HG03196 (cell line): ENCODE measurements around the gene WDR93.

Experiments used
- ATAC-seq: cut with Tn5 transposase; IDR thresholded peaks from one replicate; pipeline ENCODE4 v1.9.1; 2021; ENCODE audit not compliant: unreplicated experiment

Gene WDR93

DNA sequence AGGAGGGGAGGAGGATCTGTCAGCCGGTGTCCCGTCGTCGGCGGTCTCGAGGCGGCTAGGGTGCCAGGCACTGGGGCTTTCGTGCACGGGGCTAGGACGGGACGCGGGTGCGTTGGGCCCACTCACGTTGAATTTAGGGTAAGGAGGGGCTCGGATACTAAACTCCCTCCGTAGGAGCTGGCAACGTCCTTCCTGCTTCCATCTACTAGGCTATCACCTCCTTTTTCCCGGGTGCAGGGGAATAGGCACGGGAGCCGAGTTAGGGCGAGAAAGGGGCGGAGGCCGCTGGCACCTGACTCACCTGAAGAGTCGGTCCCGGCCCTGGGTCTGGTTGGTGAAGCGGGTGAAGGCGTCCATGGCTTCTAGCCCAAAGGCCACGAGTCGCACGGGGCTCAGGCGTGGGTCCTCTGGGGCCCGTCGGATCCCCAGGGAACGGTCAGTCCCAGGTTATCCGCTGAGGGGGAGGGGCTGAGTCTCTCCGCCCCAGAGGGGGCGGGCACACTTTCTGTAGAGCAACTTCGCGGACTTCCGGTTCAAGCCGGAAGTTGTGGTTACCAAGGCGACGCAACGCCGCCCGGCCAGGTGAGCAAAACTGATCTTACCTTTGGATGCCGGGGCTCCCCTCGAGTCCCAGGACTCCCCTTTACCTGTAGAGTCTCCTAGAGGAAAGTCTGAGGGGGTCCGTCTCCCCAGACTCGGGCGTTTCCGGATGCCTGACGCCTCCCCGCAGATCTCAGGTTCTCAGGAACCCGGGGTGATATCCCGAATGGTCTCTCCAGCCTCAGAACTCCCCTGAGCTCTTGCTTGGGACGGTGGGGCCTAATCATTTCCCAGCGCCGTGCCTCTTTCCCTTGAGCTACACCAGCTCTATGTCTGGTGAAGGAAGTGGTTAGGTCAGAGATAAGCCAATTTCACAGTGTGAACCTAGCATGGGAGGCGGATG lies at the start of gene WDR93, which contains the start of gene PEX11A:
WDR93 (plus strand) TSS at position 536 of the 943 bp plus-strand sequence. CDS start 10,936 bp downstream, outside the sequence.
PEX11A (minus strand) TSS at position 479 of the 943 bp plus-strand sequence; CDS start at position 357, 122 bp downstream.
- ATAC-seq = peak; percentile 84

DNA sequence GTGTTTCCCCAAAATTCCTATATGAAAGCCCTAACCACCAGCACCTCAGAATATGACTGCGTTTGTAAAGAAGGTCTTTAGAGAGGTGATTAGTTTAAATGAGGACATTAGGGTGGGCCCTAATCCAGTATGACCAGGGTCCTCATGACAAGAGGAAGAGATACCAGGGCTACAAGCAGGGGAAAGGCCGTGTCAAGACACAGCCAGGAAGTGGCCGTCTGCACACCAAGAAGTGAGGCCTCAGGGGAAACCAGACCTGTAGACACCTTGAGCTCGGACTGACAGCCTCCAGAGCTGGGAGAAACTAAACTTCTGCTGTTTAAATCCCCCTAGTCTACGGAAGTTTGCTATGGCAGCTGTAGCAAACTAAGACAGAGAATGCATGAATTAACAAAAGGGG lies 49.6 kb upstream of the WDR93 start:
- no peak for ATAC-seq

DNA sequence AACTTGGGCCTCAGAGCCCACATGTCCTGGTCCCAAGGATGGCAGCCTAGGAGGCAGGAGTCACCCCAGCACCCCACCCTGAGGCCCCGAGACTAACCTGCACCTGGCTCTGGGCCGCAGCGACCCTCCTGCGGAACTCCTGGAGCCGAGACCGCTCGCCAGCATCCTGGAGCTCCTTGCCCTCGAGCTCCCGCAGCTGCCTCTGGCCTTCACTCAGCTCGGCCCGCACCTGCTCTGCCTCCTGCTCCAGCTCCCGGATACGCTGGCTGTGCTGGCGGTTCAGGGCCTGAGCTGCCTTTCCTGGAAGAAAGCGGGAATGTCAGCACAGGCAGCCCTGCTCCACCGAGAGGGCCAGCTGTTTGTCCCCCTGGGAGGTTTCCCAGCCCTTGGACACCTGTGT lies 48.5 kb upstream of the WDR93 start:
- ATAC-seq = no peak

DNA sequence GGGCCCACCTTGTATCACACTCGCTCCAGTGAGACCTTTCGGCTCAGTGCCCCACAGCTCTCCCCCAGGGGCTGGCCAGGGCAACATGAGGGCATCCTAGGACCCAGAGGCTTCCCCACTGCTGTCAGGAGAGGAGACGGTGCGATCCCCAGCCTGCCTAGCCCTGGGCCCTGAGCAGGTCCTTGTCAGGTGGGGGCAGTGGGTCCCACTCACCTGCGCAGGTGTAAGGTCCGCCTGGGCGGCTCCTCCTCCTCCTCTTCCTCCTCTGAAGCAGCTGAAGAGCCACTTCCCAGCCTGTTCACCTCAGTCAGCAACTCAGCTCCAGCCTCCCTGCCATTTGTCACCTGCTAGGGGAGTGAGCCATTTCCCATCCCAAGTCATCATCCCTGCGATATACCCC lies 44.9 kb upstream of the WDR93 start:
- no peak for ATAC-seq

DNA sequence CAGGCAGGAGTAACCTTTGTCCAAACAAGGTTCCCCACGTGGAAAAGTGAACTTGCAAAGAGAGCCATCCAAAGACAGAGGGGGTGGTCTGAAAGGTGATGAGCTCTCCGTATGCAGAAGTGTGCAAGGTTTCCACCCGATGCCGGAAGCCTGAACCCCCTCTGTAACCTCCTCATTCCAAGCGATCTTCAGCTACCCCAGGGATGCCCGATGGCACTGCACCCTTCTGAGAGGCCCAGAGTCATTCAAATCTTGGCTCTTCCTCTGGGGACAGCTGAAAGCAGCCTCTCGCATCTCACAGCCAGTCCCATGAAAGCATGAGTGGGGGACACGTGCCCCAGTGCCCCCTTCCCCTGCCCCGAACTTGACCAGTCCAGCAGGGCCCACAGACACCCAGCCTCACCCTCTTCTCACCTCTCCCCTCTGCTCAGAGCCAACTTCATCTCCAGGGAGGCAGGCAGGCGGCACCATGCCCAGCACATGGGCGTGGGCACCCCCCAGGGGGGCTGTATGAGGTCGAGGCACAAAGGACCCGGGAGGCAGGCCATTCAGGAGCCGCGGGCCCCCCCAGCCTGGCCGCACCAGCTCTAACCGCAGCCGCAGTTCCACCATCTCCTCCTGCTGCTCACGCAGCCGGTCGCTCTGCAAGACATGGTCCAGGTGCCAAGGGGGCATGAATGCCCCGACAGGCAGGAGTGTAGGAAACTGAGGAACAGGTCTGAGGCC lies 44.0 kb upstream of the WDR93 start:
- ATAC-seq = no peak

DNA sequence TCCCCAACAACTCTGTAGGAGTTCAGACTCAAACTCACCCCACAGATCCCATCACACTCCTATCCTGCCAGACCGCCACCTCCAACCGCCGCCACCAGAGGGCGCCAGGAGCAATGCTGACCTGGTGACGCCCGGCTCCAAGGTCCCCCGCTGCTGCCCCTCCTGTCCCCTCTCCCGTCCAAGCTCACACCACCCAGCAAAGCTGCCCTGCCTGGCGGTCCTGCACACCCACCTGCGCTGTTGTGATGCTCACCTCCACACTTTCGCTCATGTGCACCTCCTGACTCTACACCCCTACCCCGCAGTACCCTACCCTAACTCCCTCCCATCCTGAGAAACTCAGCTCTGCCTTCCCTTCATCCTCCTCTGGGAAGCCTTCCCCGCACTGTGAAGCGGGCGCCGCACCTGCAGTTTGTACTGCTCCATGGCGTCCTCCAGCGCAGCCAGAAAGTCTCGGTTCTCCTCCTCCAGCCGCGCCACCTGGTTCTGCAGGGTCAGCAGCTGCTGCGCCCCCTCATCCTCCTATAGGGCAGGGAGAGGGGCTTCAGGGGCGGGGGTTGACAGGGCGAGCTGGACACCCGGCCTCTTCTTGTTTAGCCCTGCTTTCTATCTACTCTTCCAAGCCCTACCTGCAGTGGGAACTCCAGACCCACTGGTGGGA lies 43.3 kb upstream of the WDR93 start:
- no peak for ATAC-seq

DNA sequence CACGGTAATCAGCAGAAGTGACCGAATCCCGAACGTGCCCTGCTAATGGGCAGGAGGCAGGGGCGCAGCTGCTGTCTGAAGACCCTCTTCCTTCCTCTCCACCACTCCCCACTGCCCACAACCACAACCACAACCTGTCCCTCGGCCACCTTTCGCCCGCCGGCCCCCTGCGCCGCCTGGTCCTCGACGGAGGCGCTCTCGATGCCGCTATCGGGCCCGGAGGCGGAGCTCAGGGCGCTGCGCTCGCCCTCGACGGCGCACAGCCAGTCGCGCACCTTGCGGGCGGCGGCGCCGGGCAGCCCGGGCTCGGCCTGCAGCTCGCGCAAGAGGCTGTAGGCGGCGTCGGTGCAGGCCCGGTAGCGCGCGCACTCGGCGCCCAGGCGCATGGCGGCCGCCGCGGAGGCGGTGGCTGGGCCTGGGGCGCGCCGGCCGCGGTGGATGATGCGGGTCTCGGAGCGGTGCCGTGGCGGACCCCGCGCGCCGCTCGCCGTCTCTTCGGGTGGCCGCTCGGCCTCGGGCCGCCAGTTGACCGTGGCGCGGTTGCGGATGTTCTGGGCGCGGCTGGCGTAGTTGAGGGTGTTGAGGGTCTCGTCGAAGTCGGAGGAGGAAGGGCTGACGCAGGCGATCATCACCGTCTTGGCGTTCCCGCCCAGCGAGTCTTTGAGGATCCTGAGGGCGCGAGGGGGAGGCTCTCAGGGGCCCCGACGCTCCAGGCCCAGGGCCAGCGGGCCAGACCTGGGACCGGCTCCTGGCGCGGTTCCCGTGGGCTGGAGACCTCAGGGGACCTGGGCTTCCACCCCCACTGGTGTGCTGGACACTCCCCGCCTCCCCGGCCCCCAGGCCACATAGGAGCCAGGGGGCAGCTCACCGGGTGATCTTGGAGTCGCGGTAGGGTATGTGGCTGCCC lies 42.3 kb upstream of the WDR93 start:
- no peak for ATAC-seq

DNA sequence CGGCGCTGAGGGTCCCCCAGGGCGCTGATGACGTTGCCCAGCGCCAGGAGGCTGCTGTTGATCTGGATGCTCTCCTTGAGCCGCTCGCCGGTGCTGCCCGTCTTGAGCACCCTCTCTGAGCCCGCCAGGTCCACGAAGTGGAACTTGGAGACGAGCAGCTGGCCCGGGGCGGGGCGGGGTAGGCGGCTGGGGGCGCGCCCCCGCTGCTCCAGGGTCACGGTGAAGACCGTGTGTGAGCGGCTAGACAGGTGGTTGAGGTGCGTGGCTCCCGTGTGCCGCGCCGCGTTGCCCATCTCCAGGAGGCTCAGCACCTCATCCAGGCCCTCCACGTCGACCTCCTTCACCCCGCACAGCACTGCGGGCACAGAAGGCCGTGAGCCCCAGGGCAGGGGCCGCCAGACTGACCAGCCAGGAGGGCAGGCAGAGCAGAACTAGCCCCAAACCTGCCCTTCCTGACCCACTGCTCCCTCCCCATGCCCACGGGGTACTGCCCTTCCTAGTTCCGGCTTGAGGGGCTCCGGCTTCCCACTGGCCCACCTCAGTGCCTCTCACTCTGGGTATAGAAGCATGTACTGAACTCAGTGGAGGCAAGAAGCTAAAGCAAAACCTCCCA lies 41.5 kb upstream of the WDR93 start:
- ATAC-seq = no peak

DNA sequence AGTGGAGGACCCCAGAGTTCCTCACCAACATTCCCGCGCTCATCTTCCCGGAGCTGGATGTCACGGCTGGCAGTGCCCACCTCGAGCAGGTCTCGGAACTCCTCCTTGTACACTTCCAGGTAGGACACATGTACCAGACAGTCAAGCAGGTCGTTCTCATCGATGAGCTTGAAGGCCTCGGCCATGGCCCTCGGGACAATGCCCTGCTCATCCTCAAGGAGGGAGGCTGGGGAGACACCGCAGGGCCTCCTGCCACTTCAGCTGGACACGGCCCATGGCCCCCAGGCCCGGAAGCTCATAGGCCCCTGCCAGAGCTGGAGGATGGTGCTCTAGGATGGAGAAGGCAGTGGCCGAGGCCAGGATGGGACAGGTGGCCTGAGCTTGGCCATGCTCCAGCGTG lies 40.9 kb upstream of the WDR93 start:
- no peak for ATAC-seq

DNA sequence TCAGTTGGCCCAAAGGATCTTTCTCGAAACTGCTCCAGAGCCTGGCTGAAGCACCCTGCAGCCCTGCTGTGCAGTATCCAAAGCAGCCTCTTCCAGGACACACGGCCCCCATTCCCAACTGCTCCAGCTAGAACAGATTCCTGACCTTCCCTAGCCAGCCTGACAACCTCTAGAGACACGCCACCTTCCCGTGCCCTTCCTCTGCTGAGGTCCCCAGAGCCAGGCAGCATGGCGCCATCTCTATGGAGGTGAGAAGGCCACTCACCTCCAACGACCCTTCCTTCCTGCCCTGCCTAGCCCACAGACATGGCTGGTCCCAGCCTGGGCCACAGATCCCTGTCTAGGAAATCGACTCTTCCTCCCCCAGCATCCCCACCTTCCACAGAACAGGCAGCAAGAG lies 38.5 kb upstream of the WDR93 start:
- ATAC-seq = no peak

DNA sequence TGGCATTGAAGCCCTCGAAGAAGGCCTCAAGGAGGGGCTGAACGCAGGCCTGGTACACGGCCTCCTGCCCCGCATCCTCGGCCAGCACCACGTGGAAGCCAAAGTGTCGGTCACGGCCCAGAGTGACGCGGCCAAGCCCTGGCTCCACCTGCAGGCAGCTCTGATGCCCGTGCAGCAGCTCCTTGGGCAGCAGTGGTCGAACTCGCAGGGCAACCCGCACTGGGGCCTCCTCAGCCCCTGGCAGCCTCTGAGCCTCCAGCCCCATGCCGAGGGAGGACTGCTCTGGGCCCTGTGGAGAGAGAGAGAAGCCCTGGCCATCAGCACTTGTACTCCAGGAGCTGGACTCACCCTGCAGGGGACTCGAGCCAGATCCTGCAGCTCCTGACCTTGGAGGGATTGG lies 37.9 kb upstream of the WDR93 start:
- ATAC-seq = no peak

DNA sequence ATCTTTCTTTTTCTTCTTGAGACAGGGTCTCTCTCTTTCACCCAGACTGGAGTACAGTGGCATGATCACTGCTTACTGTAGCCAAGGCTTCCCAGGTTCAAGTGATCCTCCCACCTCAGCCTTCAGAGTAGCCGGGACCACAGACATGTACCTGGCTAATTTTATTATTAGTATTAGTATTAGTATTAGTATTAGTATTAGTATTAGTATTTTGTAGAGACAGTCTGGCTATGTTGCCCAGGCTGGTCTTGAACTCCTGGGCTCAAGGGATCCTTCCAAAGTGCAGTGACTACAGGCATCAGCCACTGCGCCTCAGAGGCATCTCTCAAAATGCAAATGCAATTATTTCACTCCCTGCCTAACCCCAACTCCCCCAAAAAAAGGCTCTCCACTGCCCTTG lies 37.0 kb upstream of the WDR93 start:
- ATAC-seq = no peak

DNA sequence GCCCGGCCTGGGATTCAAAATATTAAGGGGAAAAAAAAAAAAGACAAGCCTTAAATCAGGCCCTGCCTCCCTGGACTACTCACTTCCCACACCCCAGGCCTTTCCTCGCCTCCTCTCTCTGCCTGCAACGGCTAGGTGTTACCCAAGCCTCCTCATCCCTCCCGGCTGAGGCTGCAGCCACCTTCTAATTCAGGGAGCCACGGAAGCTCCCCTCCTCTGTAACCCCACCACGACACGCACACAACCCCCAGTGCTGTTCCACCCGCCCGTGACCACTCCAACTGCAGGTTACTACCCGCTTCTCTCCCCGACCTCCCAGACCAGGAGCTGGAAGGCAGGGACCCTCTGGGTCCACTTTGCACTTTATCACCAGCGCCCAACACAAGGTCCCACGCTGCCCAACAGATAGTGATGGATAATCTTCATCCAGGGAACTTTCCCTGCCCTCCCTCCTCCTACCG lies 36.3 kb upstream of the WDR93 start:
- ATAC-seq = no peak

DNA sequence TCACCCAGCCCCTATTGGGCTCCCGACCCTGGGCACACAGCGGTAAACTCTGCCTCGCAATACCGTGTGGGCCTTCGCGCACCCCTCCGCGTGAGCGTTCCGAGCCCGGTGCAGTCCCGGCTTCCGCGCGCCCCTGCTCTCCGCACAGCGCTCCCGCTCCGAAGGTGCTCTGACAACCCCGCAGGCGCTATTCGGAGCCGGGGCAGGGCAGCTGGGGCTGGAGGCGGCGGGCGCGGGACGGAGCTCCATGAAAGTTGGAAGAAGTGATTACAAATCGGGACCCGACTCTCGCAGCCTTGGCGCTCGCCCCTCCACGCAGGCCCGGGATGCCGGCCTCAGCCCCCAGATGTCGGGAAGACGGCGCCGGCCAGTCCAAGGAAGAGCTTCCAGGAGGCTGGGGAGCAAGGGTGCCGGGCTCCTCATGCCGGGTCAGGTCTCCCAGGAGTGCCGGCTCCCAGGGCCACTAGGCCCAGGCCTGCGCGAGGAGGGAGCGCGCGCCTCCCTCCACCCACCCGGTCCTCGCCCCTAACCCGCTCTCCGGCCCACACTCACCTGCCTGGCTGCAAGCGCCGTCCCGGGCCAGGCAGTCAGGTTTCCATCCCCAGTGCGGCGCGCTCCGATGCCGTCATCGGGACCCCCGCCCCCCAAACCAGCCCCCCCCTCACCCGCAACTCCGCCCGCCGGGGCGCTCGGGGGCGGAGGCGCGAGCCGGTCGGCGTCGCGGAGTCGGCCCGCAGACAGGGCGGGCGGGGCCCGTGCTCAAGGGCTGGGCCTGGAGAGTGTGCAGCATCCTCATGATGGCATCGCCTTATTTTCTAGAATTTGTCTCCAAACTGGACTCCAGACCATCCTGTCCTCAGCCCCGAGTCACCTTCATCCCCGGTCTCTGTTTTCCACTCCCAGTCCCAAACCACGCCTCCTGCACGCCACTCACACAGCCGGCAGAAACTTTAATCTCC lies 35.5 kb upstream of the WDR93 start, which contains the start of gene KIF7:
KIF7 (minus strand) TSS at position 621 of the 959 bp plus-strand sequence. CDS start 2,537 bp downstream, outside the sequence.
- ATAC-seq = no peak

DNA sequence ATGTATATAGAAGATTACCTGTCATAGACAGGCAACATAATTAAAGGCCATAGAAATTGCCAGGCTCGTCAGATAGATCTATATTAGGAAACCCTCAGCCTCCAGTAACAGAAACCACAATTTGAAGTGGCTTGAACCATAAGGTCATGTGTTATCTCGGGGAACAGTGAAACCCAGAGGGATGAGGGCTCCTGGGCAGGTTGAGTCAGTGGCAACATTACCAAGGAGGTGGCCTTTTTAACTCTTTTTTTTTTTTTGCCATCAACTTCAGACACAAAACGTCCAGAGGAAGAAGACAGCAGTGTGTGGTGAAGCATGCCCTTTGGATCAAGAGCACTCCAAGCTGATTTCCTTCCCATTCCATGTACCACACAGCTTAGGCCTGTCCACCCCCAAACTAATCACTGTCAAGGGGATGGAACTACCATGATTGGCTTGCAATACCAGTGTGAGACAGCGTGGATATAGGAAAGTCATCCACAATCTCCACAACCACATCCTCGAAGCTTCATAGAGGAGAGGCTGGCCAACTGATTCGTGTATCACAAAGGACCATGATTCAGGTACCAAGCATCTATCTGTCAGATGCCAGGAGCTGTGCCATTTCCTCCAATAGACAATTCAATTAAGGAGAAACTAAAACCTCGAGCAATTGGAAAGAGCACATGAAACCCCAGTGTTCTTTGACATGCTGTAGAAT lies 34.3 kb upstream of the WDR93 start:
- ATAC-seq = no peak

DNA sequence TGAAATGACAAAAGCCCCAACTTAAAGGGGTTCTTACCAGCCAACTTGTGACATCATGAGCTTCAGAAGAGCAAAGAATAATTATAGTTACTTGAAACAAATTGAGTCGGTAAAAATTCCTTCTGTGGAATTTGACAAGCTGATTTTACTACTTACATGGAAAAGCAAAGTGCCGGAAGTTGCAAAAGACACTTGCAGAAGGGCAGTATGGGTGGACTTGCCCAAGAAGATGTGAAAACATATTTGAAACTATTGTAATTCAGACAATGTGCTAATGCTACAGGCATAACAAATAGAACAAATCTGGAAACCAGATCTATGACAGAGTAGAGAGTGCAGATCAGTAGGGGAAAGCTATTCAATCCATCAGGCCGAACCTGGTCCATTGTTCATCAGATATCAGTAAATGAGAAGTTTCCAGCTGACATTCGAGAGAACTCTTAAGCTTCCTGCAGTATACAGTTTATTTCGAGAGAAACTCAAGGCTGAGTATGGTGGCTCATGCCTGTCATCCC lies 32.9 kb upstream of the WDR93 start:
- ATAC-seq = no peak

DNA sequence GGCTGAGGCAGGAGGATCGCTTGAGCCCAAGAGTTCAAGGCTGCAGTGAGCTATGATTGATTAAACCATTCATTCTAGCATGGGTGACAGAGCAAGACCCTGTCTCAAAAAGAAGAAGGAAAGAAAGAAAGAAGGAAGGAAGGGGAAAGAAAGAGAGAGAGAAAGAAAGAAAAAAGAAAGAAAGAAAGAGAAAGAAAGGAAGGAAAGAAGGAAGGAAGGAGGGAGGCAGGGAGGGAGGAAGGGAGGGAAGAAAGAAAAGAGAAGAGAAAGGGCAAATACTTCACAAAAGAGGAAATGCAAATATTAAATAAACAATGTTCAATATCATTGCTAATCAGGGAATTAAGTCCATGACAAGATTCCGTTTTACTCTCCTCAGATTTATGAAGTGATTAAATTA lies 31.3 kb upstream of the WDR93 start:
- no peak for ATAC-seq

DNA sequence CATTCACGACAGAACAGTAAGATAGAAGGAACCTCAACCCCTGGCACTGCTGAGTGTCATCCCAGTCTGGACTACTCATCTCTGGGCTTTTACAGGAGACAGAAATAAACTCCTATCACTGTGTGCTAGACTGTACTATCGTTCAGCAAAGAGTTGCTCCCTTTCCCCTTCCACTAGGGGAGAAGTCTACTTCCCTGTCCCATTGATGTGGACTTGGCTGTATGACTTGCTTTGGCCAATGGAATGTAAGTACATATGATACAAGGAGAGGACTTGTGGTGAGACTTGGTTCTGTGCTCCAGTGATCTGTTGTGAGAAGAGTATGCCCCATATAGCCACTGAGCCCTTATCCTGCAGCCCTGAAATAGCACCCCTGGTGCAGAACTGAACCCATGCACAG lies 30.1 kb upstream of the WDR93 start:
- ATAC-seq = no peak
